Measurements from ENCODE around the gene TCEA2.

DNA sequence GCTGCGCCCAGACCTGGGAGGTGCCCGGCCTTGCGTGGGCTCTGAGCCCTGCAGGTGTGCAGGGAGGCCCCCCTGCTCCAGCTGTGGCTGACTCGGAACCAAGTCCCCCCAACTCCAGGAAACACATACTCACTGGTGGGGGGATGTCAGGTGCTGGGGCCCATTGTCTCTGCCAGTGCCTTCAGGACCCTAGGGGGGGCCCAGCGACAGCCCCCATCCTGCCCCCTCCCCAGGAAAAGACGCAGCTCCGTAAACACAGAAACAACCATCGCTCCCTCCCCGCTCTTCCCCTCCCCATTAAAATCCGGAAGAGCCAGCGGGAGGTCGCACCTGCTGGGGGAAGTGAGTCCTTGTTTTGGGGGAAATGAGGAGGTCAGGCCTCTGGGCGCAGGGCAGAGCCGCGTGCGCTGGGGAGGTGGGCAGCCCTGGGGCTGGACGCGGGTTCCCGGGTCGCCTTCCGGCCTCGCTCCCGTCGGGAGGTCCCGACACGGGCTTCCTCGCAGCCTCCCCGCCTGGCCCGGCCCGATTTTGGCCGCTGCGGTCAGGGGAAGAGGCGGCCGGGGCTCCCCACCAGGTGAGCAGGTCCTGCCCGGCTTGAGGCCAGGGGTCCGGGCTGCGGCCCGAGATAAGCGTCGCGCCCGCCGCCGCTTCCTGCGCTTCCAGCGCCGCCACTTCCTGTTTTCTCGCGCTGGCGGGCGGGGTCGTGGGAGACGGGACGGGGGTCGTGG lies 20.8 kb upstream of the TCEA2 start:
- TF ChIP-seq EZH2 (IDR thresholded peaks at IDR 0.05; ENCODE audit: borderline replicate concordance, low read length): no peak
- TF ChIP-seq, protein P1, sequence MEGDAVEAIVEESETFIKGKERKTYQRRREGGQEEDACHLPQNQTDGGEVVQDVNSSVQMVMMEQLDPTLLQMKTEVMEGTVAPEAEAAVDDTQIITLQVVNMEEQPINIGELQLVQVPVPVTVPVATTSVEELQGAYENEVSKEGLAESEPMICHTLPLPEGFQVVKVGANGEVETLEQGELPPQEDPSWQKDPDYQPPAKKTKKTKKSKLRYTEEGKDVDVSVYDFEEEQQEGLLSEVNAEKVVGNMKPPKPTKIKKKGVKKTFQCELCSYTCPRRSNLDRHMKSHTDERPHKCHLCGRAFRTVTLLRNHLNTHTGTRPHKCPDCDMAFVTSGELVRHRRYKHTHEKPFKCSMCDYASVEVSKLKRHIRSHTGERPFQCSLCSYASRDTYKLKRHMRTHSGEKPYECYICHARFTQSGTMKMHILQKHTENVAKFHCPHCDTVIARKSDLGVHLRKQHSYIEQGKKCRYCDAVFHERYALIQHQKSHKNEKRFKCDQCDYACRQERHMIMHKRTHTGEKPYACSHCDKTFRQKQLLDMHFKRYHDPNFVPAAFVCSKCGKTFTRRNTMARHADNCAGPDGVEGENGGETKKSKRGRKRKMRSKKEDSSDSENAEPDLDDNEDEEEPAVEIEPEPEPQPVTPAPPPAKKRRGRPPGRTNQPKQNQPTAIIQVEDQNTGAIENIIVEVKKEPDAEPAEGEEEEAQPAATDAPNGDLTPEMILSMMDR (conservative IDR thresholded peaks at IDR 0.05 in 1 of 2, IDR thresholded peaks at IDR 0.05 in 1 of 2; ENCODE audit: extremely low read depth in 1 of 2, insufficient read depth in 1 of 2, low read depth in 1 of 2, low read length in 2 of 2): no peak
